GDM1 (cell line): ENCODE data around the gene NOTCH1.

Experiments
- DNase-seq: peaks from one replicate; lab custom pipeline; 2025; lab: John Stamatoyannopoulos, UW

Gene NOTCH1

DNA sequence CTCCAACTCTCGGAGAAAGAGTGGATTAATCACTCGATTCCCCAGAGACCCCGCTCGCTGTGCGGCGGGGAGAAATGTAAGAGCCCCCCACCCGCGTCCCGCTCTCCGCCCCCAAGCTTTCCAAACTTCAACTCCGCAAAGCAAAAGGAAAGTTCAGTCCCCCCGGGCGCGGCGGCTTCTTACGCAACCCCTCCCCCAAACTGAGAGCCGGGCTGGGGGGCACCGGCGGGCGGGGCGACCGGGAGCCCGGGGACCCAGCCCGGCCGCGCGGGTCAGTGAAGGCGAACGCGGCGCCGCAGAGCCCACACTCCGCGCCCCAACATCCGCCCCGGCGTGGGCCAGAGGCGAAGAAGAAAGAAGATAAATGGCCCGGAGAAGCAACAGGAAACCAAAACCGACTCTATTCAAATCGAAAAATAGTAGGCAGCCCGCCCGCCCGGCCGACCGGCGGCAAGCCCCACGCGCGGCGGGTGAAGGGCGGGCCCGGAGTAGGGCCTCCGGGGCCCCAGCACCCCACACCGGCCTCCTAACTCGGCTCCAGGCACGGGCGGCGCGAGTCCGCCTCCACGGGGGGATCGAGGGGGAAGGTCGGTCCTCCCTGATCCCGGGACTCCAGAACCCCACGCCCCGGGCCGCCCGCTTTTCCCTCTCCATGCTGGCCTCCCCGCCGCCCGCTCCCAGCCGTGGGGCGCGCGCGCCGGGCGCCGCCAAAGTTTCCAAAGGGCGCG, 720 bp downstream of the NOTCH1 start:
- DNase-seq = no peak

DNA sequence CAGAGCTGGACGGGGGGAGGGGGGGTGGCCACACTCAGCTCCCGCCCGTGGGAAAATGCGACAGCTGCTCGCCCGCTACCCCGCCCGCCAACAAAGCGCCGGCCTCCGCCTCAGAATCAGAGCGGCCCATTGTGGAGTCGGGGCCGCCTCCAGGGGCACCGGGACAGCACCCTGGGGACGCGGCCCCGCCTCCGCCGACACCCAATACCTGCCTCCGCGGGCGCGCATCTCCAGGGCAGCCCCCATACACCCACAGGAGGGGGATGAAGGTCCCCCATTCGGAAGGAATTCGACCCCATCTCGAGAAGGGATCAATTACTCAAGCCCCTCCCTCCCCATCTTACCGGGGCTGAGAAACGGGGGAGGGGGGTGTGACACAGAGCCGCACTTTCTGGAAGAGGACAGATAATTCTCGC, 1.3 kb downstream of the NOTCH1 start:
- no peak for DNase-seq

DNA sequence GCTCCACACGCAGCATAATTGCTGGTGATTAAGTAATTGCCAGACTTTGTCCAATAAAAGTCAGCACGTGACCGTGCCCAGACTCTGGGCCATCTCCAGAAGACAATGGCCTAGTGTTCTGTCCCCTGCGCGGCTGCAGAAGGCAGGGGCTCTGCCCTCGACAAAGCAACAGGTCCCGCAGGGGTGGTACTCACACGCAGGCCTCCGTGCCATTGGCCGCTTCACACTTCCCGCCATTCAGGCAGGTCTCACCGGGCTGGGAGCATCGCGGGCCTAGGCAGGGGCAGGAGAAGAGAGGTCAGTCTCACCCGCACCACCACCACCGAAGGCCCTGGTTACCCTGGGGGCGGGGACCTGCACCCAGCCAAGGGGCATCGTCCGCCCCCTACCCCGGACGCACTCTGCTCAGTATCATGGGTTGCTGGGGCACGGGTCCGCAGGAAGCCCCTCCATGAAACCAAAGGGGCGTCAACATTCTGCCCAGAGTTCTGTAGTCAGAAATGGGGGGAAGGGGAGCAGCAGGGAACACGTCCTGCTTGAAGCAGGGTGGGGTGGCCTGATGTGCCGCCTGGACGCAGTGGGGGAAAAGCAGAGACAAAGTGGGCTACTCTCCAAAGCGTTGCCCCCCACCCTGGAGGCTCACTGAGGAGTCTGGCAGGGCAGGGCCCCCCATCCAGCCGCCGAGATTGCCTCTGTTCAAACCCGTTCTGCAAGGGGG, 1.9 kb downstream of the NOTCH1 start:
- no peak for DNase-seq

DNA sequence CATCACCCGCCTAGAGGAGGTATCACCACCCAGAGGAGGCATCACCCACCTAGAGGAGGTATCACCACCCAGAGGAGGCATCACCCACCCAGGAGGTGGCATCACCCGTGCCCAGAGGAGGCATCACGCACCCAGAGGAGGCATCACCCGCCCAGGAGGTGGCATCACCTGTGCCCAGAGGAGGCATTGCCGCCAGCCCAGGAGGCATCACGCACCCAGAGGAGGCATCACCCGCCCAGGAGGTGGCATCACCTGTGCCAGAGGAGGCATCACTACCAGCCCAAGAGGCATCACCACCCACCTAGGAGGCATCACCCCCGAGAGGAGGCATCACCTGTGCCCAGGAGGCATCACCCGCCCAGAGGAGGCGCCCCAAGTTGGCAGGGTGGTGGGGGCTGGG, 2.6 kb downstream of the NOTCH1 start:
- no peak for DNase-seq

DNA sequence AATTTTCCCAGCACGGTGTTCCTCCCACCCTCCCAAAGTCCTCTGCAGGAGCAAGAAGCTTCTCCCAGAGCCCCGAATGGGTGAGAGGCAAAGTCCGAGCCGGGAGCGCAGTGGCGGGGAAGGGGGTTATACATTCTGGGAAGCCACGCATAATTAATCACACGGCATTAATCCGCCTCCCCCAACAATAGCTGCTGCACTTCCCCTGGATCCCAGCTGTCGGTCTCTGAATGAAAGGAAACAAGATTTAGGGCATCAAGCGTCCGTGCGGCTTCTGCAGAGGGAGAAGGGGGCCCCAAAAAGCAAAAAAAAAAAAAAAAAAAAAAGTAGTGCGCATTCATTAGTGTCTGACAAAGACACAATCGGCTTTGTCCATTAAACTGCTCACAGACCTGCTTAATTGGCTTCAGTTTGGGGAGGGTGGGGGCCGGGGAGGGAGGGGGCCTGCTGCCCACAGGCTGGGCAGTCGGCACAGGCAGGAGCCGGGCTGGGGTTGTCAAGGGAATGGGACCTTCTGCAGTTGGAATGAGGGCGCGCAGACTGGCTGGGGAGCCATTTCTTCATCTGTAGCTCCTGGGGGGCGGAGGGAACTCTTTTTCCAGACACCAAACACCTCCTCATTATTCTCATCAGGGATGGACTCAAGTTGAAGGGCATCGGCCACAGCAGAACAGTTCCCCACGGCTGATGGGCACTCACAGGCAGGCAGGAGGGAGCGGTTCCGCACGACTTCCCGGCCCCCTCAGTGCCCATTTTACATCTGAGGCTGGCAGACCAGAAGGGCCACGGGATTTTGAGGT, 3.4 kb downstream of the NOTCH1 start:
- DNase-seq = no peak

DNA sequence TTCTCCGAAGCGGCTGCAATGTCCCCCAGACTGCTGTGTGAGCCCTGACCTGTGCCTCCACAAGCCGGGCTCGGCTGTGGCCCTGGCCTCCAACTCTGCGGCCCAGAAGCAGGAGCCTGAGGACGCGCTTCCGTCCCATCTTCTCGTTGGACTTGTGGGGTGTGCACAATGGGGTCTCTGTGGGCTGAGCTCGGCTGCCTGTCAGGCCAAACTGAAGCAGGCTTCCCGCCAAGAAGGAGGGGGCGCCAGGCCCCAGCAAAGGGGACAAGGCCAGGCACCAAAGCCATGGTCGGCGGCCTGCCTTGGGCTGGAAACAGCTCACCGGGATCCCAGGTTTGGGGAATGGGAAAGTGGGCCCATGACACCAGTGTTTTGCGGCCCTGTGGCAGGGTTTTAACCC, 4.1 kb downstream of the NOTCH1 start:
- DNase-seq = no peak

DNA sequence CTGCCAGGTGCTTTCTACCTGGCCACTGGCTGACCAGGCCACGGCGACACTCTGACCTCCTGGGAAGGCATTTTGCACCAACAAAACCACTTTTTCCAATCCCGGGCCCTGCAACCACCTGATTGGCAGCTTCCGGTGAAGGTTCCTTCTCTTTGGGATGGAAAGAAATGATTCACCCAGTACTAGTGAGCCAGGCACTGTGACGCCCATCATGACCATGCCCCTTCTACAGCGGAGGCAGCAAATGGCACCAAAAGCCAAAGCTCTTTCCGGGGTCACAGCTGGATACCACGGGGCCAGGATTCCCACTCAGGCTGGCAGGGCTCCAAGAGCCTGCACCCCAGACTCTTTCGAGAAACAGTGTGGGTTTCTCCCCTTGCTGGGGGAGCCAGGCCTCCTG, 4.7 kb downstream of the NOTCH1 start:
- DNase-seq = no peak

DNA sequence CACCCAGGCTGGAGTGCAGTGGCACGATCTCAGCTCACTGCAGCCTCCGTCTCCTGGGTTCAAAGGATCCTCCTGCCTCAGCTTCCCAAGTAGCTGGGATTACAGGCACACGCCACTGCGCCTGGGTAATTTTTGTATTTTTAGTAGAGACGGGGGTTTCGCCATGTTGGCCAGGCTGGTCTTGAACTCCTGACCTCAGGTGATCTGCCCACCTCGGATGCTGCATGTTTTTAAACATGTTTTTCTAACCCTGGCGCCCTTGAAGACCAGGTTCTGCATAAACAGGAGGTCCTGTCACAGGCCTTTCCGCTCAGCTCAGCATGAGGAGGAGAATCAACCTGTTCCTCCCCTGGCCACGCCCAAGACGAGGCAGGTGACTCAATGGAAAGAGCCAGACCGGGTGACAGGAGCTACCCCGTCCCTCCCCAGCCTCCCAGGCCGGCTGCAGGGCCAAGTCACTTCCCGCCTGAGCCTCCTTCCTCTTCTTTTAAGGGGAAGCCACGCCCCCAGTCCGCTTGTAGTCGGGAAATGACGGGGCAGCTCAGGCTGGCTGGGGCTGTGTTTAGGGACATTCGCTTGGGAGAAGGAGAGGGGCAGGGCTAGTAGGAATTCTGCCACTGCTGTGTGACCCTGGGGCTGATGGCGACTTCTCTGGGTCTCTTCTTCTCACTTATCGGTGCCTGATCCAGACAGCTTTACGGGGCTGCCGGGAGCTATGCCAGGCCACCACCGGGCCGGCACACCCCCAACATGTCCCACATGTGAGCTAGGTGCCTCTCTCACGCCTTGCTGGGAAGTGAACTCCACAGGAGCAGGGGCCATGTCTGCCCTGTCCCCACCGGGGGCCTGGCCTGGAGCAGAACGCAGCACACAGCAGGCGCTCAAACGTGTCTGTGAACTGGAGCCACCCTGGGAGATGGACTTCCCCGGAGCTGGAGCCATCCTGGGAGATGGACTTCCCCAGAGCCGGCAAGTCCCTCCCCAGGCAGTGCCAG, 6.1 kb downstream of the NOTCH1 start:
- DNase-seq = peak; percentile 91

DNA sequence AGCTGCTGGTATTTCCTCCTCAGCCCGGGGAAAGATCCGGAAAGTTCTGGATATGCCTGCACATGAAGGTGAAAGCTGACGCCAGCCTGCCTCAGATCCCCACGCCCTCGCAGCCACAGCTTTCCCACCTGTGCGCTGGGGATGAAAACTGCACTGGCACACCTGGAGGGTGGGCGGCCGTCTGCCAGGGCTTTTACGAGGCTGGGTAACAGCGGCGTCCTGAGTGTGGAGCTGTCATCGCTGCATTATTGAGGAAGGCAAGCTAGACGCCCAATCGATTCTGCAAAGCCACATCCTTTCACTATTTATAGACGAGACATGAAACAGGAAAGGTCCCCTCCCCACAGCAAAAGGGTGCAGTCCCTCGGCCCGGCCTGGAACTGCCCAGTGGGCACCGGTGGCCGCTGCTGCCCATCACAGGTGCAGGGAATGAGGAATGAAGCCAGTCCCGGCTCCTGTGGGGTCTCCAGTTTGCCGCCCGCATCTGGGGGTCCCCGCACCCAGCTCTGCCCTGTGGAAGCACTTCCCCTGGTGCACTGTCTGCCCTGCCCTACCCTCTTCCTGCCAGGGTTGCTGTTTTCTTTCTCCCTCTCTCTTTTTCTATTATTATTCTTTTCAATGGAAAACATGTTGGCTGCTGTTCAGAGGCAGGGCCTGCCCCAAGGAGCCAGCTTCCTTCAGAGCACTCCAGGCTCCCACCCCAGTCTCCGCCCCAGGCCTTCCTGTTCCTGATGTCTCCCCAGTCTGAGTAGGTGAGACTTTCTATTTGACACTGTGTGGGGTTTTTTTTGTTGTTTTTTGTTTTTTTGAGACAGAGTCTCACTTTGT, 7.0 kb downstream of the NOTCH1 start:
- no peak for DNase-seq

DNA sequence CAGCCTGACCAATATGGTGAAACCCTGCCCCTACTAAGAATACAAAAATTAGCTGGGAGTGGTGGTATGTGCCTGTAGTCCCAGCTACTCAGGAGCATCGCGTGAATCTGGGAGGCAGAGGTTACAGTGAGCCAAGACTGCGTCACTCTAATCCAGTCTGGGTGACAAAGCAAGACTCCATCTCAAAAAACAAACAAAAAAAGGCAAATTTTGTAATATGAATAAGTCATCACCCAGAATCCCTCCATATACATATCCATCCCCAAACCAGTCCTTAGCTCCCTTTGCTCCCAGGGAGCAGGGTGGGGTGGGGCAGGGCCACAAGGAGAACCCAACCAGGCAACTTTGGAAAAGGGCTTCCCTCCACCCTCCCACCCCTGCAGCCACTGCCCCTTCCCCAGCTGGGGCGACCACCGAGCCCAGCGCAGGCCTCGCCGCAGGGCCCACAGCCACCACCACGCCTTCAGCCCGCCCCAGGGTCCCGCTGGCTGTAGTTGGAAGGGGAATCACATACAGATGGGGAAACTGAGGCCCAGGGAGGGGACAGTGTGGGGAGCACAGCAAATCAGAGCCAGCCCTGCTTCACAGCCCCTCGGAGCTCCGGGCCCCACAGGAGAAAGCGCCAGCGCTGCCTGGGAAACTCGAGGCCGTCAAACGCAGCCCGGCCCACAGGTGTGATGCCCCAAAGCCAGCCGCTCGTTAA, 7.8 kb downstream of the NOTCH1 start:
- DNase-seq = no peak

DNA sequence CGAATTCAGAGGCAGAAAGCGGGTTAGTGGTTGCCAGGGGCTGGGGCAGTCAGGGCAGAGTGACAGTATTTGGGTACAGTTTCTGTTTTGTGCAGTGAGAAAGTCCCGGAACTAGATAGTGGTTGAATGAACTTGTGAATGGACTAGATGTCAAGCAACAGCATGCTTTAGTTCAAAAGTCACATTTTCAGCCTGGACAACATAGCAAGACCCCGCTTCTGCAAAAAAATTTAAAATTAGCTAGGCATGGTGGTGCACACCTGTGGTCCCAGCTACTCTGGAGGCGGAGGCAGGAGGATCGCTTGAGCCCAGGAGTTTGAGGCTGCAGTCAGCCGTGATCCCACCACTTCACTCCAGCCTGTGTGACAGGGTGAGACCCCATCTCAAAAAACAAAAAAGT, 8.4 kb downstream of the NOTCH1 start:
- no peak for DNase-seq

DNA sequence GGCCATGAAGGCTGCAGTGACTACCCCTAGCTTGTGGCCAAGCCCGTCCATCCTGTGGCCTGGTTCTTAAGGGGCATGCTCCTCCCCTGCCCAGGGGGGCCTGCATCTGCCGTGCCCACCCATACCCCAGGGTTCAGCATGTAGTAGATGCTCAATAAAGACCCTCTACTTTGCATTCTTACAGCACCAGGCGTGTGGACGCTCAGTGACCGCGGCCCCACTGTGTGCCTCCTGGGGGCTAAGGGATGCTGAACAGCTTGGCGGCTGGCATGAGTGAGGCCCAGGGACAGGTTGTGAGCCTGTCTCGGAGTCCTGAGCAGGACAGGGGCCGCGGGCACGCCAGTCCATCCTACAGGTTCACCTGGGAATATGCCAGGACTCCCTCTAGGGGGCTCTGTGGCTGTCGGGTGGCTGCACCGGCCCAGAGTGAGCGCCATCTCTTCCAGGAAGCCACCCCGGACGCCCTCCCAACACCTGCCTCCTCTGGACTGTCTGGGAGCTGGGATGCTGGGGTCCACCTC, 9.1 kb downstream of the NOTCH1 start:
- no peak for DNase-seq

DNA sequence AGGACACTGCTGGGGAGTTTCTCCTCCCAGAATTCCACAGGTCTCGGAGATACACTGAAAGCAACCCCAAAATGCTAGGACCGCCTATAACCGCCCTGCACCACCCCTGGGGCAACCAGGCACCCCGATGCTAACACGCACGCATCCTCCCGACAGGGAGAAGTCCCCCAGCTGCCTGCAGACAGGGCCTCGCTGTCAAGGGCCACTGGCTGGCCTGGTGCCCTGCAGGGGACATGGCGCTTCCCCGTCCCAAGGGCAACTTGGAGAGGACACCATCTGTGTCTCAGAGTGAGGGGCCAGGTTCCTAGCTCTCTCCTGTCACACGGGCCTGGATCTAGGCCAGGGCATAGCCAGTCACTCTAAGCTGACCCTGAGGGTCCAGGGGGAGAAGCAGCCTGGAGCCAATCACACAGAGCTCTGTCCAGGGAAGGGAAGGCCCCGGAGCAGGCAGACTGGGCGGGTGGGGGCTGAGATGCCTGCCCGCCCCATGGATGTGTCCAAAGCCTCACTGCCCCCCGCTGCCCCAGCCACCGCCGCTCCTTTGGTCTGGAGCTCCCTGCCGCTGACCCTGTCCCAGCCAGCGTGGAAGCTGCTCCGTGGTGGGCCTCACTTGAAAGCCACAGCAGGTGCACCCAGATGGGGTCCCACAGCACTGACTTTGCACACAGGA, 9.7 kb downstream of the NOTCH1 start:
- DNase-seq = no peak

DNA sequence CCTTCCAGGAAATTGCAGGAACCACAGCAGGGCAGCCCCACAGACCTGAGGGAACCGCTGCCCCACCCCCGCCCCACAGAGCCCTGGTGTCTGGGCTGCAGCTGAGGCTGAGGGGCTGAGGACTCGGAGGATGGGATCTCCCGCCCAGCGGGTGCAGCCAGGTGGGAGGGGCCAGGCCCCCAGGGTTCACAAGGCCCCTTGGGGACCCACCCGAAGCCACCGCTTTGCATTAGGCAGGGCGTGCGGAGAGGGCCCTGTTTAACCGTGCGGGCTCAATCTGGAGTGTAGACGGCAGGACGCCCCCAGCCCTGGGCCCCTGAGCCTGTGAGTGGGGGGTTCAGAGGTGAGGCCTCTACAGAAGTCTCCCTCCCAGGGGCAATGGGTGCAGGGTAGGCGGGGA, 10.8 kb downstream of the NOTCH1 start:
- DNase-seq = no peak

DNA sequence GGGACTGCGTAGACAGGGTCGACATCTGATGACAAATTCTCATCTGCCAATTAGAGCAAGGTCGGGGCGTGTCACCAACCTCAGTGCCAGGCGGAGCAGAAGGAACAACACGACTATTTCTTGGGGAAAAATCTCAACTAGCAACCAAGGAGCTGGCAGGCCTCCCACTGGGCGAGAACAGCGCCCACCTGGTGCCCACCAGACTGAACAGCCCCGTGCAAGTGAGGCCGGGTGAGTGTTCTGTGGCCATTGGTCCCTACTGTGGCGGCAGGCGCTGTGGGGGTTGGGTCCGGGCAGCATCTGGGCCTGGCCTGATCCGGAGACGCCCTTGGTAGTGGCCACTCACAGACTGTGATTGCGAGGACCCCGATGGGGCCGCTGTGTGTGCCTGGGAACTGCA, 11.5 kb downstream of the NOTCH1 start:
- DNase-seq = no peak

DNA sequence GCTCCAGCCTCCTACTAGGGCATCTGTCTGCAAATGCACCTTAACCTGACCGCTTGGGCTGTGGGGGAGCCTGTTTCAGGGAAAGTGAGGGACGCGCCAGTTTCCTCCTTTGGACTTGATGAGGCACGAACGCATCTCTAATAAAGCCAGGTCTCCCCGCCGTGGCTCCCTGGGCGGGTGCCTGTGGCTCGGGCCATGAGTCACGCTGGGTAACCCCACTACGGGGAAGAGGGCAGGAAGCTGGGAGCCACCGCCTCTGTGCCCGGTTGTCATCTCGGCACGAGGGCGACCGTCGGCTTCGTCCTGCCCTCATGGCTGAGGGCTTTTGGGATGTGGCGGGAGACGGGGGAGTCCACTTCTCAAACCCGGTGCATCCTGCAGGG, 12.1 kb downstream of the NOTCH1 start:
- DNase-seq = no peak

DNA sequence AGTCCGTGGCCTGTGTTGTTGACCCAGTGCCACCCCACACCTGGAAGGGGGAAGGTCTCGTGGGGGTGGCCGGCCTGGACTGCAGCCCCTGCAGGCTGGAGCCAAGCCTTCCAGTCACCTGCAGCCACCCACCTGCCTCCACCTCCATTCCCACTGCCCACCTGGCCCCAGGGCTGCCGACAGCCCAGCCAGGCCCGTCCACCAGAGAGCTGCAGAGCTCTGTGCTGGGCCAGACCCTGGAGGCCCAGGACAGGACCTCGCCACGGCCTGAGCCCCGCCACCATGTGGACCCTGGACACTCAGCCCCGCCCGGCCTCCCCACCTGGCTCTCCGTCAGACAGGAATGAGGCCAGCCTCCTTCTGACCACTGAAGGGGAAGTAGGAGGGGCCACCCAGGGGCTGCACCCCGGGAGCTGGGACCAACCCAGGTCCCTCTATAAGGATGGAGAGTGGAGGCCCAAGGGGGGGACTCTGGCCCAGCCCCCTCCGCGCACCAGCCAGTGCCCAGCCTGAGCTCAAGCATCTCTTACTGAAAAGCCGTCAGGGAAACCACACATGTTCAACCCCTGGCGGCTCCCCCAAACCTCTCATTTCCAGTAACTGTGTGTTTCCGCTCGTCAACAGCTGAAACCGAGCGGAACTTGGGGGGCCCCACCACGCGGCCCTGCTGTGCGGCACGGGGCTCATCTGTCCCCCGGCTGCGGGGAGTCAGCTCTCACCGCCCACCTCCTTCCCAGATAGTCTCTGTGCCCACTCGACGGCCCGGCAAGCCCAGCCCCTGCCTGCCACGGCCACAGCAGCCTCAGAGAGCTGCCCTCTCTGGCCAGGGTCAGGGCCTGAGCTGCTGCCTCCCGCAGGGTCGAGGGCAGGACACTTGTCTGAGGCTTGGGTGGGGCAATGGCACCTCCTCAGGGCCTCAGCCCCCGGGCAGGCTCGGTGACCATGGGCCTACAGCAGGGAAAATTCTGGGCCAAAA, 12.8 kb downstream of the NOTCH1 start:
- no peak for DNase-seq
